RKO (cell line): ENCODE results near the gene FARP1.
A peak's percentile ranks its signal among the peaks of the same experiment; 100 is the strongest.

Experiments
- DNase-seq: peaks from one replicate; pipeline ENCODE4 v3.0.0-alpha.2; 2016; ENCODE audit warnings: low spot score

Gene FARP1

DNA sequence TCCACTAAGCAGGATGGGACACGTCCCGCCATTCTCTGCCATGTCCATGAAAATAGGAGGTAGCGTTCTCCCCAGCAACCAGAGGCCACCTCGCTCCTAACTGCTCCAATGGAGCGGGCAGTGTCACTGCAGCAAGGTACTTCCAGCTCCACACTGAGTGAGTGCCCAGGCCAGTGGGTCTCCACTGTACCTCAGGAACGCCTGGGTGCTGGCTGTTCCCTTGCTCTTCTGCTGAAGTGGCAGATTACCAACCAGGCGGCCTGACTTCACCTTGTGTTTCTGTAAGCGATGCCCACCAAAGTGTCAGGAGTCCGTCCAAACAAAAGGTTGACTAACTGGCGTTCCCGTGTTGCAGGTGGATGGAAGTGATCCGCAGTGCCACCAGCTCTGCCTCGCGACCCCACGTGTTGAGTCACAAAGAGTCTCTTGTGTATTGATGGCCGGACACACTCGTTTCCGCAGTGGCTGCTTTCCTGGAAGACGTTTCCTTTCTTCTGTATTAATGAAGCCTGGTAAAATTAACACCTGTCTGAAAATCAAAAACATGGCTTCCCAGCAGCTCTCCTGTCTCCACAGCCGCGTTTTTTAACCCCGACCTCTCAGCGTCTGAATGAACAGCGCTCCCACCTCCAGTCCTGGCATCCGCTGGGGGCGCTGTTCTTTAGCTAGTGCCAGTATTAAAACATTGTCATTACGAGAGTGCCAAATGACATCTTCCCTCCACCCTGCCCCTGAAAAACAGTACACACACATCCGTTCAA is 305.2 kb downstream of the FARP1 start:
- DNase-seq, result no peak

DNA sequence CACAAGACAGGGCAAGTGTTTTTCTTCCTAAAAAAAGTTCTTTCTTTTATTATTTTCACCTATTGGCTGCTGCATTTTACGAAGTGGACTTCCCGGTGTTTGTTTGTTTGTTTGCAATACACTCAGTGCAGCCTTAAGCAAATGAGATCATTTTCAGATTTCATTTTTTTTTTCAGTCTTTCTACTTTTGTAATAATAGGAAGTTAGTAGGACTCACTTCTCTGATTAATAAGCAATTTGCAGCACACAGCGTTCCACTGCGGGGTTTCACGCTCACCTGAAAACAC is 305.7 kb downstream of the FARP1 start:
- DNase-seq, result no peak

DNA sequence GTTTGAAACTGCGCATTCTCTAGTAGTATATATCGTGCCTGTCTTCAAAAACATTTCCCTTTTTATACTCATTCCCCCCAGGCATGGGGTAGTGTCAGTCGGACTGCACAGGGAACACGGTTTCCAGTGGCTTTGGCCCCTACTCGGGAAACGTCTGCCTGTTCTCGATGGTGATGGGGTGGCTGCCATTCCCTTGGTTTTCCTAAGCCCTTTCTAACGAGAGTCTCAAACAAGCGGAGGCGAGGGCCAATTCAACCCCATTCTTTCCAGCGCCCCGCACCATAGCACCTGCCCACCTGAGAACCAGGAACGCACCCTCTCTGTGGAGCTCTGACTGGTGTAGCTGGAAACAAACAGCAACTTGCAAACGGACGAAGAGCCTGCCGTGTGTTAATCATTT is 306.4 kb downstream of the FARP1 start:
- no peak for DNase-seq

DNA sequence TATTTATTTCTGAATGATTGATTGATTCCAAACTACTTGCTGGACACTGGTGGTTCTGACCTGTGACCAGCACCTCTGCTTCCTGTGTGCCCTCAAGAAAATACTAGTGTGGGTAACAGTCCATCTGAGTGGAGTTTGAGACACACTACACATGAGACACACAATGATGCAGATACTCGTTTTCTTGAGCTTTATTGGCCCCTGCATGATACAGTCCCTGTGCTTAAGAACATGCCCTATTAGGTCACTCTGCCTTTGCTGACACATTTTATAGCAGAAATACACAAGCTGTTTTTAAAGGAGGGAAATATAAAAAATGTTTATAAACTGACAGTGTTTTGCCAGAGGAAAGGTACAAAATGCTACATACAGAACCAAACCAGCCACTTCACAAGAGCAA is 307.1 kb downstream of the FARP1 start:
- DNase-seq, result no peak

DNA sequence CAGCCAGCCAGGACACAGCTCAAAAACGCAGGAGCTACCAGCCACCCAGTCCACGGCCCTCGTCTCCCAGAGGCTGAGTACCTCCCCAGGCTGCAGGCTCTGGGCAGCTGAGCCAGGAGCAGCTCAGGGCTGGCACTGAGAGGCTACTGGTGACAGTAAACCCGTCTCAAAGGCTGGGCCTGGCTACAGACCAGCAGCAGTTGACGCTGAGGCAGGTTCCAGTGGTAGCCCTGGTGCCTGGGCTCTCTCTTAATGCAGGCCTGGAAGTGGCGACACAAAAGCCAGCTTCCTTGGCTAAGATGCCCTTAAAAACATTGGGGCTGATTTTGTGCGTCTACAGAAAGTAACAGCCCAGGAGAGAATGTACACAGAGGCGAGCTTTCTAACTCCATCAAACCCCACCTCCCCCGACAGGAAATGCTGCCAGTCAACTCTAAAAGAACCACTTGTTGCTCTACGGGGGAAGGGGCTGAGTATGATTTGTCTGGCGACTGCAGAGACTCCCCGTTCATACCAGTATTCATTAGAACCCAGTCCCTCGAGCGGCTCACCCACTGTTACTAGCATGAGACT is 307.7 kb downstream of the FARP1 start:
- no peak for DNase-seq

DNA sequence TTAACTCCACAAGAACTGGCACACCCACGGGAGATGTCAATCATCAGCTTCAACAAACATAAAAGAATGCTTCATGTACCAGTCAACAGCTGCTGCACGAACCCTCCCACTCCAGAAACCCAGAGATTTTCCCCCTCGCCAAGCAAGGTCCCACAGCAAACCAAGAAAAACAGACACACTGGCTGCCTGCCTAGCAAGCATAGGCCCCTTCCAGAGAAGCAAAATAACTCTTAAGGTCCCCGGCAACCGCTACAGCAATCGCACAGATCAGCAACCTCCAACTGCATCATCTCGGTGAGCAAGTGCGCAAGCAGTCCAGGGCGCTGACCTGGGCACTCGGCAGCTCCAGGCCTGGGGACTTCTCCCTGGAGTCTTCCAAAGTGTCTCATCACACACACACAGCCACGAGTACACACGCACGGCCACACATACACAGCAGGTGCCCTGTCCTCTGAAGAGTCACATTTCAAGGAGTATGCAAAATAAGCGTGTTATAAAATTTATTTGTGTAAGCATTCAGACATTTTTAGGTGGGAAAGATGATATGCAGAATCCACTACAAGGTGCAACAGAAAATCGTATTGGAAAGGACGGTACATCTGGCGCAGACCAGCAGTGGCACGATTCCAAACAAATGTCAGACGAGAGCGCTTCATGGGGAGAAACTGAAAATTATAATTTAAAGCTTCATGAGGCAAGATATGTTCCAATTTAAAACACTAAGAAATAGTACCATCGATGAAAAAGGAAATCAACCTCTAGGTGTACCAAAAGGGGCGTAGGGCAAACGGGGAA is 309.0 kb downstream of the FARP1 start:
- DNase-seq, result no peak

DNA sequence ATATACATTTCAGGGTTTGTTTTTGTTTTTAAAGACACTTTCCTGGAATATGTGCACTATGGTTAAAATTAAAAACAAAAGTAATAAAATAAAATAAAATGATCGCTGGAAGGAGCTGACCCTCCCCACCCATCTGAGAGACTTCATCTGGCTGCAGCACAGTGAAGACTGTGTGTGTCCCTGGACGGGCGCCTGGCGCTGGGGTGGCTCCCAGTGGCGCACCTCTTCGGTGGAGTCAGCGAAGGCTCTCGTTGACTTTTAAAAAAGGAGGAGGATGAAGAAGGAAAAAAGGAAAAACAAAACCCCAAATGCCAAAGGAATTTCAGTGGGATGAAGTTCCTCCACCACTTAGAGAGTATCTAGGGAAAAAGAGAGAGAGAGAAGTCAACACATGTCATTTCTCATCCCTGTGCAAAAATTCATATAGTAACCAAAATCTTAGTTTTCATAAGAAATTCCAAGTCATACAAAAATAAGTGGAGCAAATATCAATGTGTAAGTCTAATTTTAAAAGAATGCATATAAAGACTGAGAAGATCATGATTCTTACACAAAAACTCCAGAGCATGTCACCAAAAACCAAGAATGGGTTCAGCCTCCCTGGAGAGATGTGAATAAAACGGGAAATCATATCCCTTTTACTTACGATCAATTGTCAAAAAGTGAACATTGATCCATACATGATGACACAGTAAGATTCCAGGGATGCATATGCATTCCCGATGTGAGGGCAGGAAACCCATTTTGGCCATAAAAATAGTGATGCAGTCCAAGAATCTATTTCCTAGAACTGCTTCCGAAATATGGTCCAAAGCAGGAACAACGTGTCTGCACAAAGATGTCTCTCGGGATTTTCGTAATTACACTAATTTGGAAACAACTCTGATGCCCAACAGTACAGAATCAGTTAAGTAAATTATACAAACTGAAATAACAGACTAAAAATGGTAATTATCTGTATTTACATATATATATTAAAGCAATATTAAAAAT is 310.3 kb downstream of the FARP1 start:
- DNase-seq, result no peak

DNA sequence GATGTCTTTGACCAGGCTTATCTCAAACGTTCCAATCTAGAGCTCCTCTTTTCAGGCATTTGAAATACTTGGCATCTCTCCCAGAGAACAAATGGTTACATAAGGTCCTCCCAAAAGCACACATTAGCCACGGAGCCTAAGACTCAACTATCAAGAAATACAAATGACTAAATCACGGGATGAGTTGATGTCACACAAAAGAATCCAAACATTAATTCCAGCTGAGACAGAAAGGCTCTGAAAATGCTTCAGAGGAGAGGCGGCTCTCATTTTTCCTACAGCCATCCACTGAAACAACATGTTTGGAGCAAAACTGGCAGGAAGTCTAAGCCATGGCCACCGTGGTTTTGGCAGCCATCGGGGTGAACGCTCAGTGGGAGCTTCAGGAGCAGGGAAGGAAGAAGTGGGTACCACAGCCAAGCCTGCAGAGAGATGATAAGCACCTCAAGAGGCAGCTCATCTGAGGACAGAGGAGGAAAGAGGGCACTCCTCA is 311.5 kb downstream of the FARP1 start:
- no peak for DNase-seq

DNA sequence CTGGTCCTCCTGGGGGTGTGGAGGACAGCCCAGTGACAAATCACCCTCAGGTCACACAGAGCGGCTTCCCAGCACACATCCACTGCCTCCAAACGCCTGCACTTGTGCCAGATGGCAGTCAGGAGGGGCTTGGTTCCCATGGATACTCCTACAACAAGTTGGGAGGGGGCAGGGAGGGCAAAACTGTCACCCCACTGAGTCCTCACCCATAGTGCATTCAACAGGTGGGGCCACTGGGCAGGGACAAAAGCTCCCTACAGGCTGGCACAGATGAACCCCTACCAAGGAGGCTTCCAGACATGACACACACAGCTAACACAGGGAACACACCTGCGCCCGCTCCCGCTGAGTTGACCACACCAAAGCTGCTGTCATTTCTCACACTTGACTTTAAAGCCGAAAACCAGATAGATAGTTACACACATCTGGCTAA is 313.5 kb downstream of the FARP1 start:
- no peak for DNase-seq

DNA sequence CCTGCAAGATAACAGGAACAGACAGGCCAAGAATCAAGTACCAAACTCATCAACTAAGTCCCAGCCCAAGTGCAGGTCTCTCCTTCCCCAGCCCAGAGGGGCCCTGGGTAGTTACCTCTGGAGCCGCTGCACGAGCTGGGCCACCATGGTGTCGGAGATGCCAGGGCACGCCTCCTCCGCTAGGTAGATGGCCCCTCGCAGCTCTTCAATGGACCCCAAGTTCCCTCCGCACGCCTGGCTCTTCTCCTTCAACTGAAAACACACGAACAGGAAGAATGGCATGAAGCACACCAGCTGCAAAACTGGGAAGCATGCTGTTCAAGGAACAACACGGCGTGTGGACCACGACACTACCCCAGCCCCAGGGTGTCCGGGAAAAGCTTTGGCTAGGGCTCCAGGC is 314.2 kb downstream of the FARP1 start:
- no peak for DNase-seq

DNA sequence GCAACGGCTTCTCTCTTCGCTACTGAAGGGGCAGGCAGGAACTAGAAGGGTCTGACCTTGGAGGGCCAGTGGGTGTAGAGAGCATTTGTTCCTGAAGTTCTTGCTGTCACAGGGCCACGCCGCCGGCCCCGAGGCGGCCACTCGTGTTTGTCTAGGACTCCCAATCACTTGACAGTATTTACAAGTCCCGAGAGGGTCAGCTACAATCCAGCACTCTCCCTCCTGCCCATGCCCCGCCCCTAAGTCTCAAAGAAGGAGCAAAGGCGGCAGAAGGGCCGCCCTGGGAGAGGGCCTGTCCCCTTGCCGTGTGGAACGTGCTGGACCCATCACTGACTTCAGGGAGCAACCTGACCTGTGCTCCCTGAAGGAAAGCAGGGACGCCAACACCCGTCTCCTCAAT is 315.5 kb downstream of the FARP1 start:
- no peak for DNase-seq

DNA sequence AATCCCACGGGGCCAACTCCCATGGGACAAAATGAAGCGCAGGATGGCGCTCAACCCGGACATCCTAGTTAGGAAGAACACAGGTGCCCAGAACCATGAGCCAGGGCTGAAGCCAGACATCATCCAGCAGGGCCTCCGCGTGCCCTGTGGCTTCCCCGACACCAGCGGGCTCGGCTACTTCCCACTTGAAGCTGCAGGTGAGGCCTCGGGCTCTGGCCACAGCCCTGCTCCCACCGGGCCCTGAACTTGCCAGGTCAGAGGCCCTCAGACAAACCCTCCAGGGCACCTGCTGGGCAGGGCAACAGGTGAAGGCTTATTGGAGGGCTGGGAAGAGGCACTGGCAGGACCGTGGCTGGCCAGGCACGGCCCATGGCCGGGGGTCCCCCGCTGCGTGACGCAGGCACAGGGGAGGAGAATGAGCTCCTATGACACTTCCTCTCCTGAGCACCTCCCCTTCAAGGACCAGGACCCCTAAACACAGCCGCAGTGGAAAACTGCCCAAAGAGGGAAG is 316.3 kb downstream of the FARP1 start:
- DNase-seq, result no peak

DNA sequence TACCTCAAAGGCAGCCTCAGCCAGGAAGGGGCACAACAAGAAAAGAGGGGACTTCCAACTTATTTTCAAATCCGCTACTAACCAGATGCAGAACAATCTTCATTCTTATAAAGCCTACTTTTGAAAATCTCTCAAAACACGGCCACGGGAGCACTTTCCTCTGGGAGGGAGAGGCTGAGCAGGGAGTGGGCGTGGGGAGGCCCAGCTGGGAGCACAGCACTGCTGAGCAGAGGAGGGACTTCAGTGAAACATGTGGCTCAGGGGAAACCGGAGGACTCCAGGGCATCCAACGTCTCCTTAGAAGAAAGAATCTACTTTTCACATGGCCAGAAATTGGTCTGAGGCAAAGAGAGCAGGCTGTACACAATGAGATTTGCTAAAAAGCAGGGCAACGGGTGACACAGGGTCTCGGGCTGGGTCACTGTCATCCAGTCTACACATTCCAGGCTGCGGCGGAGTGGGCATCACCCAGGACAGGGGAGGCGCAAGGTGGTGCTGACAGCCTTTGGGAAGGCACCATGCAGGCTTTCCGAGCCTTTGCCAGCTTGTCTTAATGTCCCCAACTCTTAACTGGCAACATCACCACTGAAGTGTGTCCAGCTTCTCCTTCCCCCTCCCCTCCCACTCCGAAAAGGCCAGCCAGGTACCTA is 317.0 kb downstream of the FARP1 start:
- DNase-seq, result no peak

DNA sequence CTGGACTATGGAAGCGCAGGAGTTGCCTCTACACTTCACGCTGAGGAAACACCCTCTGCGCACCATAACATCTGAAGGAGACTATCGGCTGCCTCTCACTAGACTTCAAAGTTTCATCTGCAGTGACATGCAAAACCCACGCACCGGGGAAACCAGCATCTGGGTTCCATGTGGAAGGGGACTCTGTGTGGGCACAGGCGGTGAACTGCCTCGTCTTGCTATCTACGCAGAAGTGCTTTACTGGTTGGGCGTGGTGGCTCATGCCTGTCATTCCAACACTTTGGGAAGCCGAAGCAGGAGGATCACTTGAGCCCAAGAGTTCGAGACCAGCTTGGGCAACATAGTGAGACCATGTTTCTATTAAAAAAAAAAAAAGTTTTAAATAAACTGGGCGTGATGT is 317.6 kb downstream of the FARP1 start:
- no peak for DNase-seq

DNA sequence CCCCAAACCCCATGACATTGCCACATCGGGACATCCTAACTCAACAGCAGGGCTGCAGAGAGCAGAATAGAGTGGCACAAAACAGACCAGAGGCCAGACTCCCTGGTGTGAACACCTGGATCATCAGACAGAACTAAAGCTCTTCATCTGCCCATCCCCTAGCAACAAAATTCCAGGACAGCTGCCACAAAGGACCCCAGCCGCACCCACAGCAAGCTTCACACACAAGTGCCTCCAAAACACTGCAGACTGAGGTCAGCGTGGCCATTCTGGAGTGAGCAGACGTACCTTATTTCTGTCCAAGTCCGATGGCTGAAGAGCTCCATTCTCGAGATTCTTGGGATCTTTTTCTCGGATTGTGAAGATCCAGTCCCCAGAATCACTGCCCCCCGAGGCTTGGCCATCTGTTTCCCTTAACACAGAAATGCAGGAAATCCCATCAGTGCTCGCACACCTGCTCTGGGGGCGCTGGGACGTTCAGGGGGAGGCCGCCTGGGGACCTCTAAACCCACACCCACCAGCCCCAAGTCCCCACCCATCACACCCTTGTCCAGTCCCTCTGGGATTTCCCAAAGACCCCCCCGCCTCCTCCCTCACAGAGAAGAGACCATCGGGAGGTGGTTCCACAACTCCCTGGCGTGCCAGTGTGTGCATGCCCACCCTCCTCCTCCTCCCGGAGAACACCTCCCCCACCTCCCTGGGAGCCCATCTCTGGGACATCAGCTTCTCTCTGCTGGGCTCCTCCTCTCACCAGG is 318.8 kb downstream of the FARP1 start:
- DNase-seq, result no peak

DNA sequence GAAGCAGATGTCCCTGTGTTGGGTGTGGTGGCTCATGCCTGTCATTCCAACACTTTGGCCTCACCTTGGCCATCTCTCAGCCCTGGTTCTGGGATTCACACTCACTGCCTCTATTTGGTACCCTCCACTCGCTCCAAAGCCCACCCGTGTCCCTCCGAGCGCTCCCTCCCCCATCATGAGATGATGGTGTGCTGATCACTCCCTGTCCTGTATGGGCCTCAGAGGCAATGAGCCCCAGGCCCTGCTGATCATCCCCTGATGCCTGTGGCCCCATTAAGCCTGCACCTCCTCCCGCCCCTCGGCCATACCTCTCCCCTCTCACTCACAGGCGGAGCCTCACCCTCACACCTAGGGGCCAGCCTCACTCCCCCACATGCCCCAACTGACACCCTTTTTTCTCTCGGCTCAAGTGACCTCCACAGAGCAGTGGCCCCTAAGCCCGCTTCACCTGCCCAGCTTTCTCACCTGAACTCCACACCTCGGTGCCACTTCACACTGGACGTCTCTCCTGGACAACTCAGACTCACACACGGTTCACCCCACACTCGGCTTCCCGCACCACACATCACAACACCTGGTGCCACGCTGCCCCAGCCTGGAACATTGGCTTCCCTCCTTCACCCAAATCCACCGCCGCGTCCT is 319.5 kb downstream of the FARP1 start:
- DNase-seq, result no peak

DNA sequence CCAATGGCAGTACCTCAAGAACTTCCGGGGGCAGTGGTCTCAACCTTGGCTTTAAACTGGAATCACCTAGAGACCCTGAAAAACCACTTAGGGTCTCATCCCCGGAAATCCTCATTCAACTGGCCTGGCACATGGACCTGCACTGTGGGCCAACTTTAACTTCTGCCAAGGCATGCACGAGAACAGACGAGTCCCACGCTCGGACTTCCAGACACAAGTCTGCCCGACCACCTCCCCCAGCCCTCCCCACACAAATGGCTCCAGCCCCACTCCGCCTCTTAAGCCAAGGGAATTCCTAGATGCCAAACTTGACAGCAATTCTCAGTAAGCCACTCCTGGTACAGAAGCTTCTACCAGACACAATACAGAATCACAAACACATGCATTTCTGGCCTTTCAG is 320.1 kb downstream of the FARP1 start:
- DNase-seq, result no peak

DNA sequence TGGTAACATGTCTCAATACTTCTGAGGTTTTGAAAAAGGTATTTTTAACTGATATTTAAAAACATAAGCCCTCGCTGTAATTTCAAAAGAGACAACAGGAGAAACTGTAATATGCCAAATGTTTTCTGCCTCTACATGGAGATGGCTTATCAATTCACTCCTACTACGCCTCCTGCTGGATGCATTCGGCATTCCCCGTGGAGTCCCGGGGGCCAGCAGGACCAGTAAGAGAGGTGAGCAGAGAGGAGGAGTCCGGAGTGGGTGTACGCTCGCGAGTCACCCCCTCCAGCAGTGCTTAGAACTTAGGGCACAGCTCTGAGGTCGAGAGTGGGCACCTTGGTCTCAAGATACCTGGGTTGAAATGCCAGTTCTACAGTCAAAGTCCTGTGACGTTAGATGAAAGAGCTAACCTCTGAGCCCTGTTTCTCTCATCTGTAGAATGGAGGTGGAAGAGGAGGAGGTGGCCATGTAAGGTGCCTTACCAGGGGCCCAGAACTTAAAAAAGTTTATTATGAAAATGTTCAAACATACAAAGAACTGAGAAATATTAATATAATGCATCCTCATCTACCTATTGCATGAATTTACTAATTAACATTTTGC is 323.8 kb downstream of the FARP1 start:
- peak; percentile 25 for DNase-seq

DNA sequence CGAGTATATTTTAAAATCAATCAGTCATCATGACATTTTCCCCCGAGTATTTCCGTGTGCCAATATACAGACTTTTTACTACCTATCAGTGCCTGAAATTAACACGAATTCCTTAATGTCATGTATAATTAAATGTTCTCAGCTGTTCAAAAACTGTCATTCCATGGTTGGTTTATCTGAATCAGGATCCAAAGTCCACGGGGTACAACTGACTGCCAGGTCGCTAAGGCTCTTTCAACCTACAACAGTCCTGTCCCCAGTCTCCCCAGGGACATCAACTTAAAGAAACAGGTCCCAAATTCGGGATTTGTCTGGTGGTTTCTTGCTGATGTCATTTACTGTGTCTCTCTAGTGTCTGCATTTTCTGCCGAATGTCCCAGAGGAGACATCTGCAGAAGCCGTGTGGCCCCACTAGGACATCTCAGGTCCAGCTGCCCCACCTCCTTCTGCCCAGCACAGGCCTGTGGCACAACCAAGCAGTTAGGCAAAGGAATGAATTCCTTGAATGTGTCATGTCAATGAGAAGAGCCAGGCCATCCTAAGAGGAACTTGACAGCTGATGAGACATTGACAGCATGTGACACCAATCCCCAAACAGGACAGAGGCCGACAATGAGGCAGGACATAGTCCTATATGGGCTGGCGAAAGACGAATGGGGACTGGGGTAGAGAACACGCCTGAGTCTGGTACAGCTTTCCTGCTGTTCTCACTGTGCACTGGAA is 324.5 kb downstream of the FARP1 start:
- no peak for DNase-seq
